HS-5 (cell line): ENCODE data around the gene HEBP1.

Experiments used
- DNase-seq: peaks from one replicate; pipeline ENCODE4 v3.0.0-alpha.2; 2012; ENCODE audit warnings: low read depth

Gene HEBP1

DNA sequence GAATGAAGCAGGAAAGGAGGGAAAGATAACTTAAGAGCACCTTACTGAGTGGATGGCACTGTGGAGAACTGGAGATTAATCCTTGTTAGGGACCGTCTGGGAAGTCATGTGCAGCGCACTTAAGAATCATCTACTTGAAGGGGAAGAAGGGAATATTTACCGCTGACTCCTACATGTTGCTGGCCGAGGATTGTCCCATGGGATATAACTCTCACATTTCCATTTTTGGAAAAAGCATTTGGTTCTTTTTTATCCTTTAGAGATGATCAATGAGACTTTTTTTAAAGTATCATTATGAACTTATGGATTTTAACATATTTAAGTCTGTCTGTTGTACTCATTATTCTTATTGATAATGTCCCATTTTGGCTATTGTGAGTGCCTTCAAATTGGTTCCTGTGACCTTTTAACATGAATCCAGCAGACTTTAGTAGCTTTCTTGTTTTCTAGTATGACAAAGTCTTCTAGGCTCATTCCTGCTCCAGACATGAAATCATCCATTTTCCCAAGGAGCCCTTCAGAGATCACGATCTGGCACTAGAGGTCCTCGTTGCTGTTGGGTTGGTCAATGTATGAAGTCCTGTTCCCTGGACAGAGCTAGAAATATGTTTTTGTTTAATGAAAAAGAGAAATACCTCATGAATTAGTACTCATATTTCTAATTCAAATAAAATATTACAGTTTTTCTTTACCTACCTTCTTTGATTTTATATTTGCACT is 23.9 kb upstream of the HEBP1 start:
- peak; percentile 41 for DNase-seq

DNA sequence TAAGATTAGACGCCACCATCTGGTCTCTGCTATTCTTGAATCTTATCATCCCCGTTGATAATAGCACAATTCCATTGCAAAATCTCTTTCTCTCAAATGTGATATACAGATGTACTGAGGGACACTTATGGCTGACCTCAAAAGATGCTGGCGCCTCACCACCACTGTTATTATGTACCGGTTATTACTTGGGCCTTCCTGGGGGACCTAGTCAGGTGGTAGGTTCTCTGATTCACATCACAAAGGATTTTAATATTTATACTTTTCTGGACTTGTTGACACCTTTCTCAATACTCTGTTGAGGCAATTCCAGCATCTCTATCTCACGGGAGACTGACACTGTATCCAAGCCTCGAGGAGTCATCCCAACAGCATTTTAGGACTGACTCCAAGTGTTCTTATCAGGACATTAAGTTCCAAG is 22.8 kb upstream of the HEBP1 start:
- no peak for DNase-seq

- no peak for DNase-seq
Measured at GRCh38 chr12:13011098-13011497, 11.0 kb upstream of the HEBP1 start.

- no peak for DNase-seq
Measured at GRCh38 chr12:13008741-13009380, 8.8 kb upstream of the HEBP1 start.

- DNase-seq: no peak
Measured at GRCh38 chr12:13007496-13008233, 7.6 kb upstream of the HEBP1 start.

GRCh38 chr12:13005649-13006048 is 5.6 kb upstream of the HEBP1 start:
- no peak for DNase-seq

- DNase-seq: no peak
Measured at GRCh38 chr12:13004986-13005385, 4.9 kb upstream of the HEBP1 start.

GRCh38 chr12:13004361-13004760 is 4.3 kb upstream of the HEBP1 start:
- no peak for DNase-seq

GRCh38 chr12:13002301-13003097 is 2.4 kb upstream of the HEBP1 start:
- DNase-seq: no peak

- DNase-seq: no peak
Measured at GRCh38 chr12:13001775-13002040, 1.6 kb upstream of the HEBP1 start.

DNA sequence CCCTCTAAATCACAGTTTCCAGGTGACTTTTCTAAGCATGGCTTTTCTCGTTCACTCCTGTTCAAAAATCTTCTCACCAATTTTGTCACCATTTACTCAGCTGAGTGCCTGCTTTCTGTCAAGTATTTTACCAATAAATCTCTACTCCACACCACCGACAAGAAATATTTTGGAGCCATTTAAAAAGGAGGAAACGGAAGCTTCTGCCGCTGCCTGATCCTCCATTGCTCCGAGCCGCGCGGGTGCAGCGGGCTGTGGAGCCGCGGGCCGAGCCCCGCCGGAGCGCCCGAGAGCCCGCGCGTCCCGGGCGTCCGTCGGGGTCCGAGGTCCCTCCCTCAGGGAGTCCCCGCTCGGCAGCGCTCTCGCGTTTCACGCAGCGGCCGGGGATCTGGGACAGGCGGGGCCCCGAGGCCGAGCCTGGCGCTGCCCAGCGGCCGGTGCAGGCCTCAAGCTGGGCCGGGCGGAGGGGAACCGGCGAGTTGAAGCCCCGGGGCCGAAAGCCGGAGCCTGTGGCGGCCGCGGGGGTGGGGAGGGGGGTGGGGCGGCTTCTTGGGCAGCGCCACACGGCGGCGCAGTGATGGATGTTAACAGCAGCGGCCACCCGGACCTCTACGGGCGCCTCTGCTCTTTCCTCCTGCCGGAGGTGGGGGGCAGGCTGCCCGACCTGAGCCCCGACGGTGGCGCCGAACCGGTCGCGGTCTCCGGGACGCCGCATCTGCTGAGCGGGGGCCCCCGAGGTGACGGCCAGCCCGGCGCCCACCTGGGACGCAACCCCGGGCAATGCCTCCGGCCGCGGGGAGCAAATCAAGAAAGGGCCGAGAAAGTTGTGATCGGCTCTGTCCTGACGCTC is 1.1 kb upstream of the HEBP1 start:
- DNase-seq: no peak

DNA sequence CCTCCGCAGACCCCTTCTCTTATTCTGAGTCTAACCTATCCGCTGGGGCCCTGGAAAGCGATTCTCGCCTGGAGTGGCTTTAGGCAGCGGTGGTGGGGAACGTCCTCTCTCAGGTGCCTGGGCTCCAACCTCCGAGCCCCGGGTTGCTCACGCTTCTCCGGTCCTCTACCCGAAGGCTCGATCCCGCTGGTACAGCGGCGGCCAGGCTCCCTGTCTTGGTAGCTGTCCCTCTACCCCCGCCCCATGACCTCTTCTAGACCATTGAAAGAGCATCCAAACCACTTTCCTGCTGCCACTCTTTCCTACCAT is 505 bp upstream of the HEBP1 start:
- DNase-seq: no peak

- DNase-seq: no peak
Measured at GRCh38 chr12:12999271-12999958, 650 bp downstream of the HEBP1 start.

DNA sequence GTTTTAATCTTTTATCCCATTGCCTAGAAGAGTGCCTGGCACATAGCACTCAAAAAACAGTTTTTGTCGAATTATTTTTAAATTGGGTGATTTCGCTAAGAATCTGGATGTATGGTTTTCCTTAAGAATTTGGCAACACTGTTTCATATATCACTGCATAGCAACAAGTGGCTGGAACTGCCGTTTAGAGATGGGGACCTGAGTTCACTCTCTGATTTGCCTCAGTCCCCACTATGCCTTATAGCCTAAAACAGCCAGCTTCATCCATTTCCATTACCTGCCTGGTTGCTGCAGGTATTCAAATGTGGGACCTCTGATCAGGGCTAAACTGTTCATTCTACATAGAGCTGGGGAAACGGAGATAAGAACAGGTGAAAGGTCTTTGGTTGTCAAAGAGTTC is 1.8 kb downstream of the HEBP1 start:
- no peak for DNase-seq

- DNase-seq: no peak
Measured at GRCh38 chr12:12997734-12998133, 2.3 kb downstream of the HEBP1 start.

DNA sequence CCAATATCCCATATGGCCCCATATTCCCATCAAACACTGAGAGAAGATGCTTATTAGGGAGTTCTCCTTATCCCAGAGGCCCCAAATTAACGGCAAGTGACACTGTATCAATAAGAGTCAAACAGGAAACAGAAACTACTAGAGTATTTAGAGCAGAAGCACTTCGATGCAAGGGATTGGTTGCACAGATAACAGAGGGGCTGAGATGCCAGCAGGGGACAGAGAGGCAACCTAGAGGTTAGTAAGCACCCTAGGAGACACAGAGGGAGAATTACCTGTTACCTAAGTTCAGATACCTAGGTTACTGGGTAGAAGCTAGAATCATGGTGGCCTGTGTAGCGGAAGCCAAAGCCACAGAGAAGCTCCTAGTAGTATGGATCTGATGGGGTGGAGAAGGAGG is 2.9 kb downstream of the HEBP1 start:
- DNase-seq: no peak

- DNase-seq: no peak
Measured at GRCh38 chr12:12996209-12996608, 3.9 kb downstream of the HEBP1 start.

GRCh38 chr12:12995088-12995487 is 5.0 kb downstream of the HEBP1 start:
- DNase-seq: no peak

DNA sequence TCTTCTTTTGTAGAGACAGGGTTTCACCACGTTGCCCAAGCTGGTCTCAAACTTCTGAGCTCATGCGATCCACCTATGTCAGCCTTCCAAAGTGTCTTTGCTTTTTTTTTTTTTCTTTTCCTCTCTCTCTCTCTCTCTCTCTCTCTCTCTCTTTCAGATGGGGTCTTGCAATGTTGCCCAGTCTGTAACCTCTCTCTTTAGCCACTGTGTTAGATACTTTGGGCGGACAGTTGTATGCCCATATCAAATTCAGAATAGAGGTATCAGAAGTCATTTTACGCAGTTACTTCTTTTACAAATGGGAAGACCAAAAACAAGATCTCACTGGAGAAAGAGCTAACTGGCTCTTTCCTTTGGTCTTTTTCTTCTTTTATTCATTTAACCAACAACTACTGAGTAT is 6.7 kb downstream of the HEBP1 start:
- no peak for DNase-seq

GRCh38 chr12:12992418-12993130 is 7.5 kb downstream of the HEBP1 start:
- DNase-seq: peak; percentile 82
